Measurements from ENCODE around the gene KLC3. TPM values are rescaled to one million over a fixed set of nuclear protein-coding genes. Genes with fewer than 3 reads are reported as not detected.

The KLC3 gene
- total RNA-seq, result not detected

- Histone ChIP-seq H3K27me3 (peaks cover 3 to 7% of the 10 kb centered on the region in 2 donors), H3K9me3 (no peaks in the 10 kb centered on the region), H3K4me1 (peaks cover 0 to 9% (median 4%) of the 10 kb centered on the region in 4 donors), H3K36me3 (no peaks in the 10 kb centered on the region), H3K4me3 (peak within 1 kb of the TSS in 3 of 4 donors; percentile 26 to 43 (median 40)), H3K27ac (no peak within 1 kb of the TSS)
- peak in 2 of 3 donors; percentile 54 to 76 for DNase-seq
- TF ChIP-seq POLR2A (IDR thresholded peaks at IDR 0.05) (no peak), CTCF (IDR thresholded peaks at IDR 0.05) (no peak)
Measured at GRCh38 chr19:45340232-45340898, at the start of gene KLC3. Gene KLC3, plus strand, starts transcription at chr19:45340750. Its CDS starts 4,792 bp downstream, at chr19:45345542.

DNA sequence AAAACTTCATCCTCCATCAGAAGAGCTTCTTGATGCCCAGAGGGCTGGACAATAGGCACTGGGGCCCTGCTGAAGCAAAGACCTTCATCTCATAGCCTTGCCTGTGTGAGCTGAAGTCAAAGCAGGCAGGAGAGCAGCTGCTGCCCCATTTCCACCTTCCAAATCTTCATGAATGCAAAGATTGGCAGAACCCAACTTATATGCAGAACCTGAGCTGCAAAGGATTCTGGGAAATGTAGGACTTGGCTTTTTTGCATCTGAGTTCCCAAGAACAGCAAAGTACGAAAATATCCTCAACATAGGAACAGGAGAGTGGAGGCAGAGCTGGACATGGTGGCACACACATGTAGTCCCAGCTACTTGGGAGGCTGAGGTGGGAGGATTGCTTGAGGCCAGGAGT lies 48.7 kb upstream of the KLC3 start:
- DNase-seq, result no peak
- H3K27me3 ChIP-seq, result no peaks in the 10 kb centered on the region
- no peaks in the 10 kb centered on the region for H3K9me3 ChIP-seq
- peaks cover 0 to 10% (median 0%) of the 10 kb centered on the region in 3 donors for H3K36me3 ChIP-seq
- TF ChIP-seq CTCF (IDR thresholded peaks at IDR 0.05), result no peak
- TF ChIP-seq POLR2A (IDR thresholded peaks at IDR 0.05), result no peak
- no peak overlapping the region for H3K27ac ChIP-seq
- H3K4me1 ChIP-seq, result no peaks in the 10 kb centered on the region
- H3K4me3 ChIP-seq, result no peak overlapping the region

- Histone ChIP-seq H3K27me3 (no peaks in the 10 kb centered on the region), H3K4me3 (no peak overlapping the region), H3K9me3 (no peaks in the 10 kb centered on the region), H3K4me1 (no peaks in the 10 kb centered on the region), H3K27ac (no peak overlapping the region), H3K36me3 (peaks cover 0 to 4% (median 0%) of the 10 kb centered on the region in 3 donors)
- no peak for DNase-seq
- no peak for TF ChIP-seq POLR2A (IDR thresholded peaks at IDR 0.05)
- TF ChIP-seq CTCF (IDR thresholded peaks at IDR 0.05), result no peak
Measured at GRCh38 chr19:45293682-45294081, 46.9 kb upstream of the KLC3 start.

GRCh38 chr19:45294291-45295029 lies 46.1 kb upstream of the KLC3 start:
- peaks cover 0 to 4% (median 0%) of the 10 kb centered on the region in 3 donors for H3K36me3 ChIP-seq
- TF ChIP-seq CTCF (IDR thresholded peaks at IDR 0.05) (no peak), POLR2A (IDR thresholded peaks at IDR 0.05) (no peak)
- H3K9me3 ChIP-seq, result no peaks in the 10 kb centered on the region
- no peak overlapping the region for H3K4me3 ChIP-seq
- no peak for DNase-seq
- H3K27me3 ChIP-seq, result no peaks in the 10 kb centered on the region
- no peaks in the 10 kb centered on the region for H3K4me1 ChIP-seq
- H3K27ac ChIP-seq, result no peak overlapping the region

GRCh38 chr19:45295873-45296272 lies 44.7 kb upstream of the KLC3 start:
- TF ChIP-seq POLR2A (IDR thresholded peaks at IDR 0.05), result no peak
- TF ChIP-seq CTCF (IDR thresholded peaks at IDR 0.05), result no peak
- peaks cover 0 to 4% (median 0%) of the 10 kb centered on the region in 3 donors for H3K36me3 ChIP-seq
- H3K9me3 ChIP-seq, result no peaks in the 10 kb centered on the region
- no peaks in the 10 kb centered on the region for H3K27me3 ChIP-seq
- no peaks in the 10 kb centered on the region for H3K4me1 ChIP-seq
- H3K27ac ChIP-seq, result no peak overlapping the region
- no peak overlapping the region for H3K4me3 ChIP-seq
- DNase-seq, result no peak
